ENCODE results near the gene KDM5B. TPM values are rescaled to one million over a fixed set of nuclear protein-coding genes. Genes with fewer than 3 reads are reported as not detected.
"Not testable (repeated sequence)": the region's sequence is repeated elsewhere in the genome, so short reads cannot be mapped to it uniquely, and the experiment has no call there.

The KDM5B gene
- total RNA-seq, 1 donor from 2014 or later = 17.1 TPM

DNA sequence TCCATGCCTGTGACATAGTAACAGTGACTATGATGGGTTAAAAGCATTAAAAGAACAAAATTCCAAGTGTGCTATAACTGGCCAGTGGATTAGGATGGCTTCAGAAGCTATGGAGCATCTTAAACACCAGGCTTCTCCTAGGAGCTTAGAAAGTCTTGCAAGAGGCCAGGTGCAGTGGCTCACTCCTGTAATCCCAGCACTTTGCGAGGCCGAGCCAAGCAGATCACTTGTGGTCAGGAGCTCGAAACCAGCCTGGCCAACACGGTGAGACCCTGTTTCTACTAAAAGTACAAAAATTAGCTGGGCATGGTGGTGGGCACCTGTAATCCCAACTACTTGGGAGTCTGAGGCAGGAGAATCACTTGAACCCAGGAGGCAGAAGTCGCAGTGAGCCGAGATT lies 85.2 kb downstream of the KDM5B start:
- DNase-seq (ENCODE audit: low spot score); ATAC-seq: not testable (repeated sequence)

DNA sequence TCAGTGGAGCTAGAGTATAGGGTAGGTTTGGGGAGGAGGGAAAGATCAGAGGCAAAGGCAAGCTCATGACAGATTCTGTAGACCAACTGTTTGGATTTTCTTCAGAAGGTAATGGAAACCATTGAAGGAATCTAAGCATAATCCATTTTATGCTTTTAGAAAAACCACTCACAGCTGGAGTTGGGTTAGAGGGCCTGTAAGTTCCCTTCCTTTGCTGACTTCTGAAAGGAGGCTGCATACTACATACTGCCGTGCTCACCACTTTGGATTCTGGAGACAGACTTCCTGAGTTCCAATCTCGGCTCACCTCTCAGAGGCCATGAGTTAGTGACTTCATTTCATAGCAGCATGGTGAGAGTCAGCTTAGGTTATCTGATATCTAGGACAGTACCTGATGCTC lies 91.6 kb downstream of the KDM5B start:
- DNase-seq (ENCODE audit: low spot score) = no peak
- no peak for ATAC-seq

DNA sequence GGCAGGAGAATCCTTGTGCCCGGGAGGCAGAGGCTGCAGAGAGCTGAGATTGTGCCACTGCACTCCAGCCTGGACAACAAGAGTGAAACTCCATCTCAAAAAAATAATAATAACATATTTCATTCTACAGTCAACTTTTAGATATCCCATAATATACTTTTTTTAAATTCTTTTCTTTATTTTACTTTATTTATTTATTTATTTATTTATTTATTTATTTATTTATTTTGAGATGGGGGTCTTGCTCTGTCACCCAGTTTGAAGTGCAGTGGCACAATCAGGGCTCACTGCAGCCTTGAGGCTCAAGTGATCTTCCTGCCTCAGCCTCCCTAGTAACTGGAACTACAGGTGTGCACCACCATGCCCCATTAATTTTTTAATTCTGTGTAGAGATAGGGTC lies 94.0 kb downstream of the KDM5B start:
- ATAC-seq; DNase-seq (ENCODE audit: low spot score): not testable (repeated sequence)

DNA sequence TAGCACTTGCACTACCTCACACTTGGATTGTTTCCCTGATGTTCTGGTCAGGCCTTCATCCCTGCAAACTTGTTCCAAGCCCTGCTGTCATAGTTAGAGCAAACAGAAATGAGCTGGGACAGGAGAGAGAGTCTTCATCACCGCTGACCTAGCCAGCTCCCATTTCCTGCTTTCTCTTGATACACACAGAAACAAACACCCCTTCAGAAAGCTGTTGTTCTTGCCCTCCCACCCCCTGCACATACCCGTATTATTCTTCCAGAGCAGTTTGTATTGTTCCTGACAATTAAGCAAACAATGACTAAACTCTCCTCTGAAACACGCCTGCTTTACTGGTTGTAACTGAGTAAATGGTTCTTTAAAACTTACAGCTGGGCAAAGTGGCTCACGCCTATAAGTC lies 95.1 kb downstream of the KDM5B start:
- no peak for DNase-seq (ENCODE audit: low spot score)
- ATAC-seq = no peak

DNA sequence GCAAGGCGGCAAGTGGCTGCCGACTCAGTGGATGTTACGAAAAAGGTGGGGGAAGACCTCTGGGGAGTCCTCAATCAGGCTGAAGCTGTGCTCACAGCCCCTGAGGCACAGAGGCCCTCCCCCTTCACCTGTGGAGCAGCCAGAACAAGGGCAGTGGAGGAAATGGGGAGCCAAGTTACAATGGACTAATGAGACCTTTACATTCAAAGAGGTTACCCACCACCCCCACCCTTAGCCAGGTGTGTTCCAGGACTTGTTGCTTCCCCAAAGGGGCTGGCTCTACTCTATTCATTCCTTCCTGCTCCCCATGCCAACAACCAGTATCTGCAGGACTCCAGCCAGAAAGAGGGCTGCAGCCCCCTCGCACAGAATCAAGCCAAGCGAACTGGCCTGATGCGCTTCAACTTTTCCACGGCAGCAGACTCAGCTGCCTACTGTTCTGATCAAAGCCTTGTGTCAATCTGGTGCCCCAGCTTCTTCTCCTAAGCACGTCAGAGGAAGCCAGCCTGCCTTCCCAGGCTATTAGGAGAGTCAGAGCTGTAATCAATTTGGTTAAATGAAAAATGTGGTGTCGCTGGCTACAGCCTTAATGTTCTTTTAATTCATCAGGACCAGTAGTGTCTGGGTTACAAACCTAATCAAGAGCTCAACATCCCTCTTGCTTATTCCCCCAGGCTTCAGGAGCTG lies 96.1 kb downstream of the KDM5B start:
- DNase-seq (ENCODE audit: low spot score) (no peak), ATAC-seq (no peak)

DNA sequence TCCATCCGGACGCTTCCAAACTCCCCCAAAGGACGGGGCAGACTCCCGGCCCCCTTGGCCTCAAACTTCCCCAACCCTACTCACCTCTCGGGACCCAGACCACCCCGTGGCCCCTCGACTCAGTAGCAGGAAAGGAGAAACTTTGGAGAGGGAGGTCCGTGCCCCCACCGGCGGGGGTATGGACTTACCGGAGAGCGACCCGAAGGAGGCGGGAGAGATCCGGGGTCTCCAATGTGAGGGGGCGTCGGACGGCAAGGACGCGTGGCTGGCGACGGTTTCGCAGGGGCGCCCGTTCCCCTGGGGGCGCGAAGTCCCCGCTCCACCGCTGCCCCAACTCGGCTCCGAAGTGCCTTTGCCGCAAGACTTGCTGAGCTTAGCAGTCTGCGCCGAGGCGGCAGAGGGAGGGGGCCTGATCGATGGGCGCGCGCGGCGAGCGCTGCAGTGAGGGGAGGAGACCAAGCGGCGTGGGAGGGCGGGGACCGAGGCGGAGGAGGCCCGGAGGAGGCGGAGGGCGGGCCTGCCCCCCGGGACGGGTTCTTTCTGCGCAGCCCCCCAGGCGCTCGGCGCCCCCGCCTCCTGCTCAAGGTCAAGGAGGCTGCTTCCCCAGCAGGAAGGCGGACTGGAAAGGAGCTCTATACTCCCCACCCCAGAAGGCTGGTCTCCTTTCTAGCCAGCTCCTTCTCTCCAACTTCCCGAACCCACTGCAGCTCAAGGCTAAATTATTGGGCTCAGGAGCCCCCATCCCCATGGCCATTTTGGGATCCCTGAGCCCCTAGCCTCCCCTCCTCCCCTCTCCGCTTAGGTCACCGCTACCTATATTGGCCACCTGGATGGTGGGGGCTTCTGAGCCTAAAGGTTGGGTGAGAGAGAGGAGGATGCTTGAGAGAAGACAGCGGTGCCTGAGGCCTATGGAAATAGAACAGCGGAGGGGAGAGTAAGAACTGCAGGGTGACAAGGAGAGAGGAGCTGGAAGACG lies 97.9 kb downstream of the KDM5B start, which contains the start of gene SYT2:
TSS of gene SYT2 (minus strand) at position 385 of the 976 bp plus-strand sequence. CDS start 104,682 bp downstream, outside the sequence.
- ATAC-seq = peak; percentile 74
- DNase-seq (ENCODE audit: low spot score) = no peak

DNA sequence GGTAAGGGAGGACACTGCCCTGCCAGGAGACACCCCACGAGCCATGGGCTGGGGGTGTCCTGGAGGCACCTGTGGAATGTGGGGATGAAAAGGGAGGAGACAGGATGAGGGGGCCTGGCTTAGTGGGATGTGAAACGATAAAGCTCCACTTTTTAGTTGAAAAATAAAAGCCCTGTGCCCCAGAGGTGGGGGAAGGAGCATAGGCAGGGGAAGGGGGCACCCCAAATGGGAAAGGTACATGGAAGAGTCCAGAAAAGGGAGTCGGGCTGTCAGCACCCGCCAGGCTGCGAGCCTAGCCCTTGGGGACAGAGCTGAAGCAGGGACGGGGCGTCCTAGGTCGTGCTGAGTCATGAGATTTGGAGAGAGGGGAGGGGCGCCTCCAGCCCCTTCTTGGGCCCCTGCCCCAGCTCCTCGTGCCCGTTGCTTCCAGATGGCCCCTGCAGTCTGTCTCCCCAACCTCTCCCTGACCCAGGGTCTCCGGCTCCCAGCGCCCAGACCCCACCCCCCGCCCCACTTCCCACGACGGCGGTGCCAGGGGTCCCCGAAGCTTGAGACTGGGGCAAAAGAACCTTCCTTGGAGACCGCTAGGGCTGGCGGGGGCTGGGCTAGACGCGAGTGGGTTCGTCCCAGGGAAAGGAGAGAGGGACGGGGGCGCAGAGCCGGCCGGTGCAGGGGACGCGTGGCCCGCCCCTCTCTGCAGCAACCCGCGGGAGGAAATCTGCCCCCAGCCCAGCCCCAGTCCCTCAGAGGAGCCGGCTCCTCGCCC lies 98.8 kb downstream of the KDM5B start:
- ATAC-seq (no peak), DNase-seq (ENCODE audit: low spot score) (no peak)

DNA sequence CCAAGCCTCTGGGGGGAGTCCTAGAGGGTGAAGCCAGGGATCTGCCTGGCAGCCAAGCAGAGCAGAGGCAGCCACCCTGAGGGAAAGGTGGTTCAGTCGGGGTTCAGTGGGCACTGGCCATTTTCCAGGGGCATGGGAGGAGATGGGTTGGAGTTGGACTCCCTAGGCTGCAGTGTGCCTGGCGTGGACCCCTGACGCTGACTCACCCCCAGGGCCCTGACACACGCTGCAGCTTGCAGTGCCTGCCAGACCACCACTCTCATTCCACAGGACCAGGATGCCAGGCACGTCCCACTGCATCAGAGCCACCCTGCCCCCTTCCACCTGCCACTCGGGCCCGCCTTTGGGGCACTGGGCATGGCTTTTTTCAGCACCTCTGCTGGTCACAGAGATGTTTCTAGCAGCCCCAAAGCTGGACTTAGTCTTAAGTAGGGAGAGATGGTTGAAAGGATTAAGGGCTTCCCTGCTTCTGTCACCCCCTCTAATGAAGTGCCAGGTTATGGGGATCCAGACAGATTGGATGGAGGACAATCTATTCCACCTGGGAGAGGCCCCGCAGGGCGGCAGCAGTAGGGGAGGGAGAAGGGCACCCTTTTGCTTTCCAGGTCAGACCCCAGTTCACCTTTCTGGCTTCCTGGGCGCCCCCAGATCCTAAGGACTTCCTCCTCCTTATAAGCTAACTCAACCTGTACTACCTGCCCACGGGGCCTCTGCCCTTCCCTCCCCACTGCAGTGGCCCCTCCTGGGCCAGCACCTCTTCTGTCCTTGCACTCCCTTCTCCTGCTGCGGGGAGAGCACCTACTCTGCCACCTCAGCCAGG lies 99.6 kb downstream of the KDM5B start:
- ATAC-seq (no peak), DNase-seq (ENCODE audit: low spot score) (no peak)

DNA sequence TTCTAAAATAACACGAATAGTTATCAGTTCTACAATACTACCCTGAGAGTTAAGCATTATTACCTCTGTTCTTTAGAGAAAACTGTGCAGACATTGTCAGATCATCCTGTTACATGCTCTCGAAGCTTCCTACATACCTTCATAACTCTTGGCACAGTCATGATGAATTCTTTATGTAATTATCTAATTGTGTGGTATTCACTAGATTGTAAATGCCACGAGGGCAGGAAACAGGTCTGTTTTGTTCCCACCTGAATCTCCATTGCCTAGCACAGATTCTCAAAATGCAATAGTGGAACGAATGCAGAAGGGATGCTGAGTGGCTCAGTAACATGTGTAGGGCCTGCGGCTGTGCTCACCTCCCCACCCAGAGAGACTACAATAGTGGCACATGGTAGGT lies 101.4 kb downstream of the KDM5B start:
- ATAC-seq (no peak), DNase-seq (ENCODE audit: low spot score) (no peak)

DNA sequence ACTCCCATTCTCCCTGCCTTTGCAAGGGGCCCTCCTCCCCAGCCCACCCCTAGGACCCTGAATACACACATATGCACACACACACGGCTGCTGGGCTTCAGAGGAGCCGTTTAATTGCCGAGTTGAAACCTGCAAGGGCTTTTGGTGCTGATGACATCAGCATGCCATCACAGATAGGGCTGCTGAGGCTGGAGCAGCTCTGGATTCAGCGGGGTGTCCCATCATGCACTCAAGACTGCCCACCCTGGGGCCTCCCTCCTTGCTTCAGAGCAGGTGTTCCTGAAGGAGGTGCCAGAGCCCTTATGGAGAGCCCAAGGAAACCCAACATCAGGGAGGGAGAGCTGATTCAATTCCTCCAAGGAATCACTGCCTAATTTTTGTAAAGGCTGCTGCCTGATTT lies 103.6 kb downstream of the KDM5B start:
- no peak for DNase-seq (ENCODE audit: low spot score)
- no peak for ATAC-seq

DNA sequence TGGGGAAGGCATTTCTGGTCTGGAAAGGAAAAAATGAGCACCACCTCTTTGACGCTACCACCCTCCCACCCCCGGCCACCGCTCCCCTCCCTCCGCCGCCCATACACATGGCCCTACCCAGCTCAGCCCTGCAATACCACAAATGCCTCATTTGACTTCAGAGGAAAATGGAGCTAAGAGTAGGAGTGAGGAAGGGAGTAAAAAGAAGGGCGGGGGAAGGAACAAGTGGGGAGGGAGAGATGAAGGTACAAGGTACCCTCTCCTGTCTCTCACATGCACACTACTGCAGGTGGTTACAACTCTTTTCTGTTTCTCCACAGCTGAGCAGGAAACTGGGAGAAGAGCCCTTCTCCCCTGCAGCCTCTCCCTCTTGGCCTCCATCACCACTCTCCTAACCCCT lies 105.0 kb downstream of the KDM5B start:
- no peak for ATAC-seq
- DNase-seq (ENCODE audit: low spot score) = no peak

DNA sequence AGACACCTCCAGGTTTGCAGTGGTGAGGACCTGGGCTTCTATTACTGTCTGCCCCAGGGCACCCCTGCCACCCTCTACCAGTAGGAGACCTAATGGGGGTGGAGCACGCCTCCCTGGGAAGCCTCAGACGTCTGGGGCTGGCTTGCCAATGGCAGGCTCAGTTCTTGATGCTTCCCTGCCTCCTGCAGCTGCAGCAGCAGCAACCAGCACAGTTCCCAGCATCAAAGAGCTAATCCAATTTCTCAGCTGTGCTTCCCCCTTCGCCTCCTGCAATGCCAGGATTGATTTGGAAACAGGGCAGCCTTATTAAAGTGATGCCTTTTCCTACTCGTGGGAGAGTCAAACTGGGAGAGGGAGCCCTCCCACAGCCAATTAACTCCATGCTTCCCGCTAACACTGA lies 106.1 kb downstream of the KDM5B start:
- ATAC-seq (no peak), DNase-seq (ENCODE audit: low spot score) (no peak)

DNA sequence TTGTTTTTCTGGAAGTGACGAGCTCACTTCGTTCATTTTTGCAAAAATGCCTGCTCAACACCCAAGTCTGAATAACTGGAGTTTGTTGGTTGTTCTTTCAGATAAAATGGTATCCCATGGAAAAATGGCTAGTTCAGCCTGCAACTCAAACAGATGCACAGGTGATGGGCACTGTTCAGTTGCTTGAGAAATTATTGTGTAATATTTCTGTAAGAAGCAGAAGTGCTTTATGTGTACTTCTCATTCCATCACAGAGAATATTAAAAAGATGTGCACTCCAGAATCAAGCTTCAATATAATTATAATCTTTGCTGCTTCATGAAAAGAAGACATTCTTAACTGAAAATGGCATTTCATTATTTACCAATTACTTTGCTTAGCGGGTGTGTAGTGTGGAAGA lies 107.0 kb downstream of the KDM5B start:
- DNase-seq (ENCODE audit: low spot score) (no peak), ATAC-seq (no peak)

DNA sequence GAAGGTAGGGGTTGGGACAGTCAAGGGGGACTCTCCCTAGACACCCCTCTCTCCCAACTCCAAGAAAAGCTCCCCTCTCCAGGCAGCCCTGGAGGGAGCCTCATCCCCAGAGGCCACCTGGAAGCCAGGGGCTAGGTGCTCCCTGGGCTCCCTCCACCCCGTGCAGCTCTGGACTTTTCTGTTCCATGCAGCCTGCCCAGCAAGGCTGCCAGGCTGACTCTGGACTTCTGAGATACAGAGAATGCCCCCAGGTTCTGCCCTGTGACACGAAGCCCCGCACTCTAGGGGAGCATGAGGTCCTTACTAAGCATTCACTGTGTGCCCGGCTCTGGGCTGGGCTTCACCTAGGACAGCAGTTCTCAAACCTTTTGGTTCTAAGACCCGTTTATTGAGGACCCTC lies 108.2 kb downstream of the KDM5B start:
- no peak for DNase-seq (ENCODE audit: low spot score)
- no peak for ATAC-seq

DNA sequence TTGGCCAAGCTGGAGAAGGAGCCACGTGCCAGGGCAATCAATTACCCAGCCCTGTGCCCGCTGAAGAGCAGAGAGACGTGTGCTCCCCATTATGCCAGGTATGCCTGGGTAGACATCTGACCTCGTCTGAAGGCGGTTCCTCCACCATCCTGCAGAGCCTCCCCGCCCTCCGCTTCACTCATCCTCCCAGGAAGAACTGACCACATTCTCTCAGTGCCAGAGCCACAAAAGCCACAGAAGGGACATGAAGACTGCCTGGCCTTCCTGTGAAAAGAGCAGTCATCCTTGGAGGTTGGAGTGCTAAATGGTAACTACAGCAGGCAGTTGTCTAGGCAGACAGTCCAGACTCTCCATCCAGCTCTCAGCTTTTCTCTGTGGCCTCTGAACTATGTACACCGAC lies 109.9 kb downstream of the KDM5B start:
- DNase-seq (ENCODE audit: low spot score) = no peak

DNA sequence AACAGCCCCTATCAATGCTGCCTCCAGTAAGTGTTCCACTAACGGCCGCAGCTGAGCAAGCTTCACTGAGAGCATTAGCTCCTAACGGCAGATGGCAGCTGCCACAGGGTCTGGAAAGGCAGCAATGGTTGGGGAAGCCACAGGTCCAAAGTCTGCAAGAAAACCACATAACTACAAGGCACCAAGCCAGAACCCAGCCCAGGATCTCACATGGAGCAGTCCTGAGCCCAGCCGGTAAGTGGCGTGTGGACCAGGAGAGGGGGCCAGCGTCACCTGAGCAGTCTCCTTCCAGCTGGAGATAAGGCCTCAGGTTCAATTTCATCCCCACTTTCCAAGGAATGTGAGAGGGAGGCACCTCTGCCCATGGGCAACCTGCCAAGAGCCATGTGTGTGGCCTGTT lies 111.2 kb downstream of the KDM5B start:
- ATAC-seq (peak; percentile 80), DNase-seq (ENCODE audit: low spot score) (peak; percentile 47)

More for the DNA sequence above, 109.9 kb downstream of the KDM5B start:
- ATAC-seq = no peak

DNA sequence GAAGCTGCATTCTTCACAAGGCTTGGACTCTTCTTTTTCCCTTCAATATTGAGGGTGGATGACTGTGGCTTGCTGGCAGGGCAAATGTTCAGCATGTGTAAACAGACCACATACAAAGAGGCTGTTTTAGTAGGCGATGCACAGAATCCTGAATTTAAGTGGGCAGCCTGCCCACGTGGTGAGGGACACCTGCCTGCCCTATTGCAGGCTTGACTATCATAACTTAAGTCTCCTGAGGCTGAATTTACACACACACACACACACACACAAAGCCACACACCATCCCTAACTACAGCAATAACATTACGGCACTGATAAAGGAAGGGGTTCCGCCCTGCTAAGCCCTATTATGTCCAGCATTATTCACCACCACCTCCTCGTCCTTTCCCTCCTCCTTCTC lies 113.9 kb downstream of the KDM5B start:
- DNase-seq (ENCODE audit: low spot score) (no peak), ATAC-seq (no peak)

DNA sequence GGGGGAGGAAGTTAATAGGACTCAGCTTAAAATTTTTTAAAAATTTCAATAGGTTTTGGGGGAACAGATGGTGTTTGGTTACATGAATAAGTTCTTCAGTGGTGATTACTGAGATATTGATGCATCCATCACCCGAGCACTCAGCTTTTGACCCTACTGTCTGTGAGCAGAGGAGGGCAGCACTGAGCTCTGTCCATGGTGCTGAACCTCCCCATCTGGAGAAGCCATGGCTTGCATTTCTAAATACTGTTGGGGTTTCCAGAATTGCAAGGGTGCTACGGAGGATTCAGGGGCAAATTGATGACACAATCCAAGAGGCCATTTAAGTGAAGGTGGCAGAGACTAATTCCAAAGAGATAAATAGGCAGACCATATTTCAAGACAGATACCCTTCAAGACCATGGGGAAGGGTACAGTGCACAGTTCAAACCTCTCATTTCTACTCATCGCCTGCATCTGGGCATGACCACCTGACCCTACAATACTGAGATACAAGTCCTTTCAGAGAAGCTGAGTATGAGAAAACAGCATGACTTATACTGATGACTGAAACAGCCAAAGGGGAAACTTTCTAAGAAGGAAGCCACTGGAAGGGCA lies 115.2 kb downstream of the KDM5B start:
- ATAC-seq (peak; percentile 92), DNase-seq (ENCODE audit: low spot score) (peak; percentile 53)

DNA sequence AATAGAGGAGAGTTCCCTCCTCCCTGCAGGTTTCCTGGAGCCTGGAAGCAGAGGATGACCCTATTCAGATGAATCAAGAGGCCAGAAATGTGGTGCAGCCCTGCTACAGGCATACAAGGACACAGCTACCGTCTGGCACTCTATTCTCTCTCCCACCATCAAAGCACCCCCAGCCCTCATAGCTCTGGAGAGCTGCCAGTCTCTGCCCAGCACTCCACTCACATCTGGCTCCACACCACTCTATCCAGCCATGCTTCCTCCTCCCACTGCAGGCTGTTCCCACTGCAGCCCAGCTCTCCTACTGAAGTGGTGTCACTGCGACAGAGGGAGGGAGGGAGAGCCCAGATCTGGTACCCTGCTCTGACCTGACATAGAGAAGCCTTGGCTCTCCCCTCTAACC lies 116.4 kb downstream of the KDM5B start:
- DNase-seq (ENCODE audit: low spot score) (no peak), ATAC-seq (no peak)
